Lung (tissue), 12 donors: ENCODE data around the gene GUCY2C. TPM values are rescaled to one million over a fixed set of nuclear protein-coding genes. Genes with fewer than 3 reads are reported as not detected.
A peak's percentile ranks its signal among the peaks of the same experiment; 100 is the strongest.

ENCODE experiments used
- ATAC-seq: fragments of 200-7000 bp; cut with Tn5 transposase; one replicate; pipeline ENCODE4 v1.9.1; 2020; ENCODE audit warnings: moderate number of reproducible peaks; ENCODE audit not compliant: insufficient read depth, low FRiP score
- DNase-seq, 3 donors: peaks; one replicate each; pipeline ENCODE4 v3.0.0-alpha.2; 2013 to 2017
- H3K27ac ChIP-seq, 2 donors: one replicate each; pipeline ENCODE4 v1.5.1; 2013; ENCODE audit warnings: mild to moderate bottlenecking in 2 of 2, moderate library complexity in 2 of 2, control low read depth in 1 of 2, inconsistent platforms in 1 of 2, low read depth in 1 of 2, low read length in 1 of 2
- H3K27me3 ChIP-seq, 3 donors: one replicate each; pipeline ENCODE4 v1.5.1; 2013; ENCODE audit warnings: low read length in 2 of 3; ENCODE audit not compliant: control insufficient read depth in 3 of 3, insufficient read depth in 3 of 3
- H3K36me3 ChIP-seq, 4 donors: one replicate each; pipeline ENCODE4 v1.5.1; 2013; ENCODE audit warnings: low read length in 4 of 4, mild to moderate bottlenecking in 1 of 4, moderate library complexity in 1 of 4; ENCODE audit not compliant: control insufficient read depth in 4 of 4, insufficient read depth in 4 of 4
- H3K4me1 ChIP-seq, 5 donors: one replicate each; pipeline ENCODE4 v1.5.1; 2013; ENCODE audit warnings: low read length in 5 of 5, mild to moderate bottlenecking in 2 of 5, moderate library complexity in 1 of 5; ENCODE audit not compliant: control insufficient read depth in 5 of 5, insufficient read depth in 5 of 5
- H3K4me3 ChIP-seq: one replicate; pipeline ENCODE4 v1.5.1; 2013; ENCODE audit warnings: mild to moderate bottlenecking, control low read depth, moderate library complexity
- H3K9ac ChIP-seq, 2 donors: one replicate each; pipeline ENCODE4 v1.5.1; 2013; ENCODE audit warnings: low read length in 2 of 2, control low read depth in 1 of 2; ENCODE audit not compliant: insufficient read depth in 1 of 2
- H3K9me3 ChIP-seq, 4 donors: one replicate each; pipeline ENCODE4 v1.5.1; 2013; ENCODE audit warnings: low read length in 3 of 4, mild to moderate bottlenecking in 1 of 4, moderate library complexity in 1 of 4; ENCODE audit not compliant: control insufficient read depth in 4 of 4, insufficient read depth in 3 of 4
- CTCF ChIP-seq: IDR thresholded peaks from 2 replicates; pipeline ENCODE4 v1.5.1; 2012; ENCODE audit warnings: mild to moderate bottlenecking; ENCODE audit errors: control extremely low read depth, extremely low read depth
- WGBS, 2 donors: extraction: QIAGEN DNeasy Blood & Tissue Kit; methylation state at CpG; one replicate each; pipeline ENCODE4 v1.1.7; 2013; 5-methylcytosine and 5-hydroxymethylcytosine counted together
- polyA plus RNA-seq, 2 donors: library from polyadenylated mRNA; stranded (reverse); fragments of 200-250 nt; gene quantifications; one replicate each; pipeline ENCODE4 v1.2.1, GENCODE V29; 2013
- total RNA-seq, 2 donors: library from RNA; depleted of rRNA in 1 of 2; stranded (reverse); fragments of >200 nt in 1 of 2; gene quantifications; one replicate each; pipeline ENCODE4 v1.2.1, GENCODE V29; 2014 to 2021
- donor health status: control.
- donor health status: control.
- donor health status: Bipolar disorder and iron deficiency.
- donor health status: healthy.
- donor health status: DM: yes; HTN: yes; CAD: no.

GUCY2C gene
- total and polyA plus RNA-seq, 4 donors, result 0.02 TPM; not detected in 3

GRCh38 chr12:14613718-14614117, 82.7 kb downstream of the GUCY2C start:
- no peaks in the 10 kb centered on the region for H3K36me3 ChIP-seq
- no peak overlapping the region for H3K4me3 ChIP-seq
- no peak for ATAC-seq
- peaks cover 0 to 5% (median 1%) of the 10 kb centered on the region in 4 donors for H3K9me3 ChIP-seq
- H3K27ac ChIP-seq, result peak overlapping the region in 1 of 2 donors; percentile 41
- WGBS, 2 donors, result 71 to 75% methylated on average over 1 of the region's 1 CpG
- no peak overlapping the region for H3K9ac ChIP-seq
- H3K4me1 ChIP-seq, result peaks cover 0 to 21% (median 0%) of the 10 kb centered on the region in 5 donors
- H3K27me3 ChIP-seq, result no peaks in the 10 kb centered on the region
- no peak for TF ChIP-seq CTCF
- DNase-seq, result no peak

- H3K4me1 ChIP-seq, result peaks cover 0 to 21% (median 0%) of the 10 kb centered on the region in 5 donors
- TF ChIP-seq CTCF, result no peak
- no peaks in the 10 kb centered on the region for H3K36me3 ChIP-seq
- no peak overlapping the region for H3K4me3 ChIP-seq
- H3K9ac ChIP-seq, result no peak overlapping the region
- H3K9me3 ChIP-seq, result peaks cover 0 to 5% (median 1%) of the 10 kb centered on the region in 4 donors
- DNase-seq, result no peak
- WGBS, 2 donors, result 67 to 85% methylated on average over 3 of the region's 3 CpGs
- no peak for ATAC-seq
- H3K27me3 ChIP-seq, result no peaks in the 10 kb centered on the region
- H3K27ac ChIP-seq, result peak overlapping the region in 1 of 2 donors; percentile 41
Measured at GRCh38 chr12:14612898-14613445, 83.4 kb downstream of the GUCY2C start.

GRCh38 chr12:14612250-14612649, 84.1 kb downstream of the GUCY2C start:
- ATAC-seq, result no peak
- Histone ChIP-seq H3K4me3 (no peak overlapping the region), H3K9ac (no peak overlapping the region), H3K4me1 (peaks cover 0 to 21% (median 0%) of the 10 kb centered on the region in 5 donors), H3K27me3 (no peaks in the 10 kb centered on the region), H3K9me3 (peaks cover 0 to 5% (median 1%) of the 10 kb centered on the region in 4 donors), H3K27ac (no peak overlapping the region), H3K36me3 (no peaks in the 10 kb centered on the region)
- 91 to 99% methylated on average over 3 of the region's 3 CpGs for WGBS, 2 donors
- DNase-seq, result no peak
- no peak for TF ChIP-seq CTCF
